Activated CD4-positive, alpha-beta memory T cell treated with anti-CD3 and anti-CD28 coated beads for 36 hours (primary cell): ENCODE results near the gene NIT2. TPM values are rescaled to one million over a fixed set of nuclear protein-coding genes. Genes with fewer than 3 reads are reported as not detected.
"Not testable (repeated sequence)": the region's sequence is repeated elsewhere in the genome, so short reads cannot be mapped to it uniquely, and the experiment has no call there.

Experiments
- CTCF ChIA-PET: fragments of 350-600 bp; sonication (Branson Sonifier 250); formaldehyde crosslinking; loops from one replicate; lab custom pipeline; 2021; ENCODE audit warnings: antibody characterized with exemption, inconsistent platforms; lab: Charles Lee
- POLR2A ChIA-PET: fragments of 350-600 bp; sonication (Branson Sonifier 250); formaldehyde crosslinking; loops from one replicate; lab custom pipeline; 2021; ENCODE audit warnings: antibody characterized with exemption; lab: Charles Lee
- DNase-seq: peaks from one replicate; pipeline ENCODE4 v3.0.0-alpha.2; 2020
- H3K27ac Mint-ChIP-seq: one replicate; pipeline ENCODE4 v1.8.0; 2021; ENCODE audit warnings: mixed read lengths
- H3K27me3 Mint-ChIP-seq: one replicate; pipeline ENCODE4 v1.8.0; 2021; ENCODE audit warnings: mixed read lengths
- H3K36me3 Mint-ChIP-seq: one replicate; pipeline ENCODE4 v1.8.0; 2021; ENCODE audit warnings: mixed read lengths
- H3K4me1 Mint-ChIP-seq: one replicate; pipeline ENCODE4 v1.8.0; 2021; ENCODE audit warnings: low read depth, mixed read lengths
- H3K4me3 Mint-ChIP-seq: one replicate; pipeline ENCODE4 v1.8.0; 2021; ENCODE audit warnings: mild to moderate bottlenecking, mixed read lengths
- H3K9me3 Mint-ChIP-seq: one replicate; pipeline ENCODE4 v1.8.0; 2021; ENCODE audit warnings: mixed read lengths
- intact Hi-C: fragments of 100-400 bp; cut with micrococcal nuclease; formaldehyde crosslinking; loops from one replicate; pipeline ENCODE4 v1.15.1; 2023
- total RNA-seq, 2 experiments: library from RNA; stranded (reverse); gene quantifications; one replicate each; pipeline ENCODE4 v1.2.3, GENCODE V29; 2021

Gene NIT2
- total RNA-seq, 2 experiments from 2014 or later = 65.3 to 65.7 TPM

- CTCF ChIA-PET = no interaction called here
- Mint-ChIP-seq H3K9me3 (no peaks in the 10 kb centered on the region), H3K27me3 (no peaks in the 10 kb centered on the region), H3K4me1 (peaks cover 8% of the 10 kb centered on the region), H3K36me3 (peaks cover 6% of the 10 kb centered on the region), H3K4me3 (no peak overlapping the region), H3K27ac (no peak overlapping the region)
- intact Hi-C loops = loop anchor here (5.0 kb wide), 1 partner anchor 477 kb away; no protein-coding TSS in a partner anchor
- DNase-seq = no peak
- POLR2A ChIA-PET = interaction anchor here (0.5 to 0.7 kb wide), 2 partner anchors 11 to 143 kb away, joined by 3 to 6 read pairs; no protein-coding TSS in a partner anchor
Observed at GRCh38 chr3:100319951-100320350, 14.6 kb upstream of the NIT2 start.

- Mint-ChIP-seq H3K27me3 (no peaks in the 10 kb centered on the region), H3K36me3 (peaks cover 19% of the 10 kb centered on the region), H3K9me3 (peaks cover 3% of the 10 kb centered on the region), H3K4me3 (no peak overlapping the region), H3K4me1 (no peaks in the 10 kb centered on the region), H3K27ac (no peak overlapping the region)
- POLR2A ChIA-PET = no interaction called here
- intact Hi-C loops = no loop called here
- CTCF ChIA-PET = interaction anchor here (0.6 kb wide), 1 partner anchor 11 kb away, joined by 3 read pairs; no protein-coding TSS in a partner anchor
- no peak for DNase-seq
Observed at GRCh38 chr3:100324044-100324443, 10.5 kb upstream of the NIT2 start.

GRCh38 chr3:100325827-100326226 is 8.7 kb upstream of the NIT2 start:
- H3K27ac Mint-ChIP-seq = no peak overlapping the region
- intact Hi-C loops = no loop called here
- no peak overlapping the region for H3K4me3 Mint-ChIP-seq
- no peak for DNase-seq
- ChIA-PET POLR2A (no interaction called here), CTCF (interaction anchor here (1.6 kb wide), 1 partner anchor 9 kb away, joined by 4 read pairs; no protein-coding TSS in a partner anchor)
- no peaks in the 10 kb centered on the region for H3K4me1 Mint-ChIP-seq
- H3K9me3 Mint-ChIP-seq = peaks cover 3% of the 10 kb centered on the region
- H3K36me3 Mint-ChIP-seq = peaks cover 15% of the 10 kb centered on the region
- no peaks in the 10 kb centered on the region for H3K27me3 Mint-ChIP-seq

- POLR2A ChIA-PET, H3K27me3 Mint-ChIP-seq, H3K9me3 Mint-ChIP-seq, H3K4me3 Mint-ChIP-seq, DNase-seq, H3K27ac Mint-ChIP-seq, H3K4me1 Mint-ChIP-seq, intact Hi-C loops, CTCF ChIA-PET: not testable (repeated sequence)
- H3K36me3 Mint-ChIP-seq = peaks cover 15% of the 10 kb centered on the region
Observed at GRCh38 chr3:100327377-100327776, 7.2 kb upstream of the NIT2 start.

- no peak overlapping the region for H3K4me3 Mint-ChIP-seq
- H3K4me1 Mint-ChIP-seq = peaks cover 7% of the 10 kb centered on the region
- peaks cover 15% of the 10 kb centered on the region for H3K36me3 Mint-ChIP-seq
- CTCF ChIA-PET = interaction anchor here (0.8 kb wide), 1 partner anchor 261 kb away, joined by 3 read pairs; no protein-coding TSS in a partner anchor
- no peaks in the 10 kb centered on the region for H3K27me3 Mint-ChIP-seq
- intact Hi-C loops = loop anchor here (5.0 to 10.0 kb wide), 2 partner anchors 162 to 1235 kb away; partner anchors contain the start of genes TMEM45A and TRMT10C
- no peak for DNase-seq
- POLR2A ChIA-PET = interaction anchor here (1.3 kb wide), 1 partner anchor 72 kb away, joined by 3 read pairs; the partner anchor contains the start of gene LNP1
- peaks cover 3% of the 10 kb centered on the region for H3K9me3 Mint-ChIP-seq
- no peak overlapping the region for H3K27ac Mint-ChIP-seq
Observed at GRCh38 chr3:100329800-100330489, 4.6 kb upstream of the NIT2 start.

- Mint-ChIP-seq H3K36me3 (peaks cover 13% of the 10 kb centered on the region), H3K4me3 (no peak overlapping the region), H3K27me3 (no peaks in the 10 kb centered on the region), H3K27ac (no peak overlapping the region), H3K4me1 (peaks cover 14% of the 10 kb centered on the region), H3K9me3 (peaks cover 3% of the 10 kb centered on the region)
- intact Hi-C loops = loop anchor here (5.0 to 10.0 kb wide), 2 partner anchors 162 to 1234 kb away; partner anchors contain the start of genes TMEM45A and TRMT10C
- ChIA-PET POLR2A (interaction anchor here (1.3 kb wide), 1 partner anchor 71 kb away, joined by 3 read pairs; the partner anchor contains the start of gene LNP1), CTCF (no interaction called here)
- DNase-seq = no peak
Observed at GRCh38 chr3:100330651-100331050, 3.9 kb upstream of the NIT2 start.

GRCh38 chr3:100331660-100332059 is 2.9 kb upstream of the NIT2 start:
- intact Hi-C loops = loop anchor here (5.0 to 10.0 kb wide), 2 partner anchors 161 to 1233 kb away; partner anchors contain the start of genes TMEM45A and TRMT10C
- Mint-ChIP-seq H3K36me3 (peaks cover 9% of the 10 kb centered on the region), H3K9me3 (peaks cover 2% of the 10 kb centered on the region), H3K27me3 (no peaks in the 10 kb centered on the region), H3K4me3 (no peak overlapping the region), H3K4me1 (peaks cover 21% of the 10 kb centered on the region), H3K27ac (no peak overlapping the region)
- CTCF ChIA-PET = no interaction called here
- no peak for DNase-seq
- POLR2A ChIA-PET = no interaction called here

GRCh38 chr3:100333051-100333450 is 1.5 kb upstream of the NIT2 start:
- no peak for DNase-seq
- Mint-ChIP-seq H3K4me1 (peaks cover 21% of the 10 kb centered on the region), H3K27me3 (no peaks in the 10 kb centered on the region), H3K9me3 (no peaks in the 10 kb centered on the region), H3K36me3 (no peaks in the 10 kb centered on the region), H3K27ac (no peak overlapping the region), H3K4me3 (no peak overlapping the region)
- CTCF ChIA-PET = interaction anchor here (1.1 to 1.5 kb wide), 2 partner anchors 16 to 40 kb away, joined by 3 read pairs; no protein-coding TSS in a partner anchor
- POLR2A ChIA-PET = interaction anchor here (0.9 kb wide), 1 partner anchor 68 kb away, joined by 3 read pairs; the partner anchor contains the start of genes LNP1 and TOMM70
- intact Hi-C loops = loop anchor here (5.0 to 10.0 kb wide), 2 partner anchors 159 to 1232 kb away; partner anchors contain the start of genes TMEM45A and TRMT10C

- intact Hi-C loops = loop anchor here (1.0 to 10.0 kb wide), 6 partner anchors 17 to 1231 kb away; partner anchors contain the start of genes LNP1, TBC1D23, TFG and TMEM45A
- CTCF ChIA-PET = interaction anchor here (1.5 kb wide), 1 partner anchor 41 kb away, joined by 3 read pairs; no protein-coding TSS in a partner anchor
Observed at GRCh38 chr3:100333970-100334487, 528 bp upstream of the NIT2 start.

GRCh38 chr3:100335434-100335833 is 877 bp downstream of the NIT2 start:
- no peaks in the 10 kb centered on the region for H3K9me3 Mint-ChIP-seq
- H3K4me3 Mint-ChIP-seq = peak overlapping the region; percentile 86
- H3K4me1 Mint-ChIP-seq = peaks cover 21% of the 10 kb centered on the region
- no peaks in the 10 kb centered on the region for H3K27me3 Mint-ChIP-seq
- peak; percentile 44 for DNase-seq
- CTCF ChIA-PET = interaction anchor here (1.1 to 1.5 kb wide), 4 partner anchors 11 to 267 kb away, joined by 3 to 5 read pairs (median 4); no protein-coding TSS in a partner anchor
- peaks cover 6% of the 10 kb centered on the region for H3K36me3 Mint-ChIP-seq
- POLR2A ChIA-PET = interaction anchor here (0.6 to 2.2 kb wide), 2 partner anchors 61 to 66 kb away, joined by 3 to 14 read pairs; partner anchors contain the start of genes LNP1 and TOMM70
- H3K27ac Mint-ChIP-seq = peak overlapping the region; percentile 84
- intact Hi-C loops = loop anchor here (2.0 to 10.0 kb wide), 3 partner anchors 19 to 1229 kb away; partner anchors contain the start of genes TFG and TRMT10C

More at GRCh38 chr3:100333970-100334487, 528 bp upstream of the NIT2 start:
- Mint-ChIP-seq H3K27ac (peak overlapping the region; percentile 35), H3K4me3 (peak overlapping the region; percentile 78), H3K36me3 (peaks cover 2% of the 10 kb centered on the region), H3K27me3 (no peaks in the 10 kb centered on the region), H3K4me1 (peaks cover 21% of the 10 kb centered on the region), H3K9me3 (no peaks in the 10 kb centered on the region)
- POLR2A ChIA-PET = interaction anchor here (0.7 to 2.2 kb wide), 5 partner anchors 22 to 460 kb away, joined by 3 to 14 read pairs (median 4); partner anchors contain the start of genes LNP1 and TOMM70
- DNase-seq = no peak

- not testable (repeated sequence) for H3K27ac Mint-ChIP-seq, H3K4me3 Mint-ChIP-seq, DNase-seq, H3K27me3 Mint-ChIP-seq, H3K9me3 Mint-ChIP-seq
- Mint-ChIP-seq H3K36me3 (peaks cover 14% of the 10 kb centered on the region), H3K4me1 (peaks cover 21% of the 10 kb centered on the region)
- ChIA-PET POLR2A (interaction anchor here (0.6 kb wide), 2 partner anchors 60 to 1743 kb away, joined by 3 read pairs; partner anchors contain the start of gene CPOX), CTCF (interaction anchor here (0.9 to 1.5 kb wide), 3 partner anchors 19 to 267 kb away, joined by 3 to 4 read pairs (median 3); no protein-coding TSS in a partner anchor)
- intact Hi-C loops = loop anchor here (10.0 kb wide), 1 partner anchor 1229 kb away; the partner anchor contains the start of gene TRMT10C
Observed at GRCh38 chr3:100336229-100336628, 1.7 kb downstream of the NIT2 start.
